GM18870 (cell line): Measurements from ENCODE around the gene NPDC1.
"Not testable (repeated sequence)": the region's sequence is repeated elsewhere in the genome, so short reads cannot be mapped to it uniquely, and the experiment has no call there.

ENCODE experiments used
- ATAC-seq: cut with Tn5 transposase; IDR thresholded peaks from one replicate; pipeline ENCODE4 v1.9.1; 2021; ENCODE audit warnings: moderate library complexity; ENCODE audit not compliant: unreplicated experiment

NPDC1 gene

GRCh38 chr9:137041124-137041523 is 4.9 kb downstream of the NPDC1 start:
- no peak for ATAC-seq

GRCh38 chr9:137040568-137040967 is 5.4 kb downstream of the NPDC1 start:
- no peak for ATAC-seq

GRCh38 chr9:137039611-137040366 is 6.2 kb downstream of the NPDC1 start:
- no peak for ATAC-seq

- no peak for ATAC-seq
Observed at GRCh38 chr9:137038916-137039315, 7.1 kb downstream of the NPDC1 start.

GRCh38 chr9:137037483-137037882 is 8.5 kb downstream of the NPDC1 start:
- no peak for ATAC-seq

GRCh38 chr9:137037035-137037434 is 8.9 kb downstream of the NPDC1 start:
- no peak for ATAC-seq

- no peak for ATAC-seq
Observed at GRCh38 chr9:137035937-137036336, 10.0 kb downstream of the NPDC1 start.

- no peak for ATAC-seq
Observed at GRCh38 chr9:137035507-137035834, 10.5 kb downstream of the NPDC1 start.

- peak; percentile 63 for ATAC-seq
Observed at GRCh38 chr9:137034709-137035506, 11.1 kb downstream of the NPDC1 start.

- ATAC-seq: no peak
Observed at GRCh38 chr9:137034039-137034708, 11.8 kb downstream of the NPDC1 start.

- ATAC-seq: not testable (repeated sequence)
Observed at GRCh38 chr9:137033481-137033880, 12.5 kb downstream of the NPDC1 start.

GRCh38 chr9:137032858-137033257 is 13.1 kb downstream of the NPDC1 start:
- no peak for ATAC-seq

- ATAC-seq: no peak
Observed at GRCh38 chr9:137031904-137032640, 13.9 kb downstream of the NPDC1 start, which contains the start of gene FUT7. TSS of gene FUT7 (minus strand) at chr9:137032088. CDS start at chr9:137031991, 97 bp downstream.

GRCh38 chr9:137030538-137031527 is 15.1 kb downstream of the NPDC1 start:
- no peak for ATAC-seq

- ATAC-seq: no peak
Observed at GRCh38 chr9:137030006-137030405, 16.0 kb downstream of the NPDC1 start.

- ATAC-seq: no peak
Observed at GRCh38 chr9:137029058-137029936, 16.7 kb downstream of the NPDC1 start.

GRCh38 chr9:137028263-137029057 is 17.5 kb downstream of the NPDC1 start:
- ATAC-seq: no peak
